NCI-H748 treated with DMSO at 0.1 percent for 48 hours (cell line): ENCODE results near the gene CD58.
A peak's percentile ranks its signal among the peaks of the same experiment; 100 is the strongest.

Experiments used
- DNase-seq: peaks from one replicate; lab custom pipeline; 2025; lab: John Stamatoyannopoulos, UW

CD58 gene

GRCh38 chr1:116491700-116492357, 79.0 kb downstream of the CD58 start:
- DNase-seq = no peak

- no peak for DNase-seq
Observed at GRCh38 chr1:116490588-116490987, 80.2 kb downstream of the CD58 start.

GRCh38 chr1:116489231-116489697, 81.6 kb downstream of the CD58 start:
- DNase-seq = no peak

- no peak for DNase-seq
Observed at GRCh38 chr1:116488071-116488470, 82.8 kb downstream of the CD58 start.

- no peak for DNase-seq
Observed at GRCh38 chr1:116487583-116487982, 83.2 kb downstream of the CD58 start.

- no peak for DNase-seq
Observed at GRCh38 chr1:116487031-116487430, 83.8 kb downstream of the CD58 start.

GRCh38 chr1:116486424-116486823, 84.4 kb downstream of the CD58 start:
- DNase-seq = no peak

- no peak for DNase-seq
Observed at GRCh38 chr1:116485976-116486375, 84.8 kb downstream of the CD58 start.

- DNase-seq = peak; percentile 70
Observed at GRCh38 chr1:116485071-116485735, 85.6 kb downstream of the CD58 start.

GRCh38 chr1:116483481-116484309, 87.1 kb downstream of the CD58 start:
- no peak for DNase-seq

GRCh38 chr1:116482490-116482889, 88.3 kb downstream of the CD58 start:
- no peak for DNase-seq

GRCh38 chr1:116481934-116482333, 88.9 kb downstream of the CD58 start:
- DNase-seq = no peak

- DNase-seq = no peak
Observed at GRCh38 chr1:116478621-116479020, 92.2 kb downstream of the CD58 start.

- DNase-seq = no peak
Observed at GRCh38 chr1:116477429-116477828, 93.4 kb downstream of the CD58 start.

- no peak for DNase-seq
Observed at GRCh38 chr1:116476321-116476720, 94.5 kb downstream of the CD58 start.

GRCh38 chr1:116475850-116476218, 95.0 kb downstream of the CD58 start:
- no peak for DNase-seq

GRCh38 chr1:116474921-116475849, 95.6 kb downstream of the CD58 start:
- DNase-seq = no peak

- peak; percentile 45 for DNase-seq
Observed at GRCh38 chr1:116472431-116472961, 98.3 kb downstream of the CD58 start.

GRCh38 chr1:116471241-116471640, 99.6 kb downstream of the CD58 start:
- DNase-seq = no peak

- no peak for DNase-seq
Observed at GRCh38 chr1:116470671-116471070, 100.2 kb downstream of the CD58 start.

GRCh38 chr1:116466810-116467557, 103.8 kb downstream of the CD58 start:
- DNase-seq = no peak
